Keratinocyte (primary cell): Measurements from ENCODE around the gene SEPHS2. TPM values are rescaled to one million over a fixed set of nuclear protein-coding genes. Genes with fewer than 3 reads are reported as not detected.

Source experiments
- DNase-seq: peaks from one replicate; pipeline ENCODE4 v3.0.0-alpha.2; 2011; ENCODE audit warnings: low read depth, missing footprints, low spot score
- FAIRE-seq: peaks from 2 replicates; lab custom pipeline; 2011; peaks lifted over from hg19 to GRCh38; lab: Jason Lieb, UNC
- H2AFZ ChIP-seq: 2 replicates; pipeline ENCODE4 v1.6.0; 2012; ENCODE audit warnings: low read length, control low read depth, inconsistent platforms; ENCODE audit not compliant: control insufficient read depth
- H3K27ac ChIP-seq: 2 replicates; pipeline ENCODE4 v1.5.1; 2011; ENCODE audit warnings: low read length; ENCODE audit not compliant: control insufficient read depth, insufficient read depth
- H3K27me3 ChIP-seq: 3 replicates; pipeline ENCODE4 v1.6.0; 2011; ENCODE audit warnings: low read length; ENCODE audit not compliant: control insufficient read depth, insufficient read depth; ENCODE audit errors: extremely low read depth
- H3K36me3 ChIP-seq, 2 experiments: 2 replicates in 1 of 2; 3 replicates in 1 of 2; pipeline ENCODE4 v1.5.1; 2011; ENCODE audit warnings: low read length in 2 of 2, mild to moderate bottlenecking in 1 of 2; ENCODE audit not compliant: control insufficient read depth in 2 of 2, insufficient read depth in 2 of 2; ENCODE audit errors: extremely low read depth in 1 of 2
- H3K4me1 ChIP-seq: 3 replicates; pipeline ENCODE4 v1.5.1; 2011; ENCODE audit warnings: low read length; ENCODE audit not compliant: control insufficient read depth, insufficient read depth; ENCODE audit errors: extremely low read depth
- H3K4me2 ChIP-seq: 3 replicates; pipeline ENCODE4 v1.6.0; 2011; ENCODE audit warnings: low read depth, low read length; ENCODE audit not compliant: control insufficient read depth, insufficient read depth; ENCODE audit errors: extremely low read depth
- H3K4me3 ChIP-seq, 3 experiments: fragments of 200-600 bp in 1 of 3; sonication (generic) in 1 of 3; 2 replicates in 2 of 3; 3 replicates in 1 of 3; pipeline ENCODE4 v1.5.1; 2011 to 2016; ENCODE audit warnings: low read length in 3 of 3, mild to moderate bottlenecking in 3 of 3, control low read depth in 2 of 3, inconsistent platforms in 1 of 3, low read depth in 1 of 3, mixed read lengths in 1 of 3, mixed run types in 1 of 3, moderate library complexity in 1 of 3; ENCODE audit not compliant: control insufficient read depth in 2 of 3, insufficient read depth in 2 of 3; ENCODE audit errors: extremely low read depth in 1 of 3
- H3K79me2 ChIP-seq: 2 replicates; pipeline ENCODE4 v1.6.0; 2012; ENCODE audit warnings: low read length; ENCODE audit not compliant: control insufficient read depth, insufficient read depth
- H3K9ac ChIP-seq: 3 replicates; pipeline ENCODE4 v1.6.0; 2011; ENCODE audit warnings: low read length; ENCODE audit not compliant: control insufficient read depth, insufficient read depth; ENCODE audit errors: extremely low read depth
- H3K9me1 ChIP-seq: 3 replicates; pipeline ENCODE4 v1.6.0; 2011; ENCODE audit warnings: low read length; ENCODE audit not compliant: control insufficient read depth, insufficient read depth; ENCODE audit errors: extremely low read depth
- H3K9me3 ChIP-seq: 2 replicates; pipeline ENCODE4 v1.5.1; 2012; ENCODE audit warnings: low read depth, low read length; ENCODE audit not compliant: control insufficient read depth
- H4K20me1 ChIP-seq: 3 replicates; pipeline ENCODE4 v1.6.0; 2011; ENCODE audit warnings: low read length; ENCODE audit not compliant: control insufficient read depth, insufficient read depth; ENCODE audit errors: extremely low read depth
- CTCF ChIP-seq, 3 experiments: IDR thresholded peaks in 1 of 3; conservative IDR thresholded peaks in 1 of 3; optimal IDR thresholded peaks in 1 of 3; 2 replicates in 2 of 3; 3 replicates in 1 of 3; pipeline versions ENCODE3 to v1.5.1; 2011; ENCODE audit warnings: low read length in 3 of 3, mild to moderate bottlenecking in 3 of 3, moderate library complexity in 2 of 3, control low read depth in 1 of 3, inconsistent platforms in 1 of 3; ENCODE audit not compliant: insufficient read depth in 2 of 3; ENCODE audit errors: extremely low read depth in 1 of 3
- EZH2 ChIP-seq: IDR thresholded peaks from one replicate; pipeline ENCODE4 v1.6.1; 2012; ENCODE audit warnings: inconsistent platforms, mild to moderate bottlenecking, low read length, moderate library complexity
- dilution Hi-C: fragments of 300-500 bp; cut with MboI; formaldehyde crosslinking; loops from one replicate; pipeline ENCODE4 v1.7.0; 2020; ENCODE audit warnings: low sequenced_read_pairs; ENCODE audit not compliant: extremely low pct_ligation_motif_present
- polyA plus RNA-seq, 5 experiments: library from polyadenylated mRNA; depleted of rRNA in 3 of 5; stranded (reverse) in 3 of 5; stranded (forward) in 1 of 5; unstranded in 1 of 5; fragments of >200 nt; gene quantifications; 1 replicate in 1 of 5; 2 replicates in 3 of 5; 3 replicates in 1 of 5; pipeline versions ENCODE4 v1.2.1 to v1.2.3, GENCODE V29; 2011 to 2012; ENCODE audit warnings: missing spikeins in 2 of 5, low read depth in 1 of 5, low replicate concordance in 1 of 5

The SEPHS2 gene
- polyA plus RNA-seq, 1 donor (not counting 4 experiments of a cell fraction or from before 2014, with no cell fraction given): 36.5 TPM

- H3K4me3 ChIP-seq: no peak overlapping the region
- FAIRE-seq (no peak), DNase-seq (no peak)
- dilution Hi-C loops: no loop called here
- no peak overlapping the region for H3K9ac ChIP-seq
- H3K9me3 ChIP-seq: no peaks in the 10 kb centered on the region
- peaks cover 11 to 24% of the 10 kb centered on the region in 2 experiments for H3K36me3 ChIP-seq
- H2AFZ ChIP-seq: no peak overlapping the region
- H3K79me2 ChIP-seq: peaks cover 30% of the 10 kb centered on the region
- no peaks in the 10 kb centered on the region for H3K9me1 ChIP-seq
- H3K4me2 ChIP-seq: no peak overlapping the region
- H3K4me1 ChIP-seq: peaks cover 10% of the 10 kb centered on the region
- peaks cover 3% of the 10 kb centered on the region for H4K20me1 ChIP-seq
- no peaks in the 10 kb centered on the region for H3K27me3 ChIP-seq
- no peak overlapping the region for H3K27ac ChIP-seq
- TF ChIP-seq EZH2: no peak
- no peak for TF ChIP-seq CTCF (optimal IDR thresholded peaks at IDR 0.05 in 1 of 3, IDR thresholded peaks at IDR 0.05 in 1 of 3, conservative IDR thresholded peaks at IDR 0.05 in 1 of 3; ENCODE audit: extremely low read depth in 1 of 3, insufficient read depth in 2 of 3, low read length in 3 of 3)
Observed at GRCh38 chr16:30428055-30428454, 17.6 kb downstream of the SEPHS2 start.

- DNase-seq (no peak), FAIRE-seq (no peak)
- Histone ChIP-seq H4K20me1 (peaks cover 3% of the 10 kb centered on the region), H3K79me2 (peaks cover 7% of the 10 kb centered on the region), H3K4me1 (peaks cover 14% of the 10 kb centered on the region), H3K4me3 (no peak overlapping the region), H3K9me3 (no peaks in the 10 kb centered on the region), H3K9me1 (no peaks in the 10 kb centered on the region), H3K36me3 (peaks cover 22 to 25% of the 10 kb centered on the region in 2 experiments), H3K4me2 (no peak overlapping the region), H3K27ac (no peak overlapping the region), H3K27me3 (no peaks in the 10 kb centered on the region), H3K9ac (no peak overlapping the region), H2AFZ (no peak overlapping the region)
- TF ChIP-seq EZH2 (no peak), CTCF (optimal IDR thresholded peaks at IDR 0.05 in 1 of 3, IDR thresholded peaks at IDR 0.05 in 1 of 3, conservative IDR thresholded peaks at IDR 0.05 in 1 of 3; ENCODE audit: extremely low read depth in 1 of 3, insufficient read depth in 2 of 3, low read length in 3 of 3) (no peak)
- dilution Hi-C loops: no loop called here
Observed at GRCh38 chr16:30421010-30421409, 24.7 kb downstream of the SEPHS2 start.
